Measurements from ENCODE around the gene TRIM16.
"Not testable (repeated sequence)": the region's sequence is repeated elsewhere in the genome, so short reads cannot be mapped to it uniquely, and the experiment has no call there.

Gene TRIM16

GRCh38 chr17:15683824-15684478, at the start of gene TRIM16:
Gene TRIM16, minus strand, starts transcription at chr17:15684311. Its CDS starts 32,702 bp downstream, at chr17:15651609.
- Mint-ChIP-seq H3K9me3 (peaks cover 13% of the 10 kb centered on the region), H3K36me3 (ENCODE audit: low read depth) (peaks cover 20% of the 10 kb centered on the region), H3K4me1 (peaks cover 40% of the 10 kb centered on the region), H3K27me3 (ENCODE audit: low read depth, poor library complexity) (peaks cover 11% of the 10 kb centered on the region), H3K4me3 (peak within 1 kb of the TSS; percentile 93), H3K27ac (peak within 1 kb of the TSS; percentile 66)
- DNase-seq: peak; percentile 77

- H3K4me3 Mint-ChIP-seq; H3K36me3 Mint-ChIP-seq (ENCODE audit: low read depth); H3K27ac Mint-ChIP-seq; DNase-seq; H3K4me1 Mint-ChIP-seq; H3K27me3 Mint-ChIP-seq (ENCODE audit: low read depth, poor library complexity); H3K9me3 Mint-ChIP-seq: not testable (repeated sequence)
Measured at GRCh38 chr17:15733174-15733789, 49.2 kb upstream of the TRIM16 start.

DNA sequence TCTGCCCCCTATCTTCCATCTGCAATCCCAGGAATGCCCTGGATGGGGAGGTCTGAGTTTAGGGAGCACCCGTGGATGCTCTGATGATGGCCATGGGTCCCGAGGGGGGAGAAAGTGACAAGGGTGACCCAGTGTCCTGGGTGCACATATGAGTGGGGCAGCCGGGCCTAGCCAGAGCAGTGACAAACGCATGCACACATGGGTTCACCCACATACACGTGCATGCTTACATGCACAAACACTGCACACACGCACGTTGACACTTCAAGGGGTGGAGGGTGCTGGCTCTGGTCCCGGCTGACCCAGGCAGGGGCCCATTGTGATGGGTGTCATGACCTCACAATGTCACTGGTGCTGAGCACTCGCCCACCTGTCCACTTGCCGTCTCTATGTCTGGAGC, 47.8 kb upstream of the TRIM16 start, which contains the start of gene TBC1D26:
Gene TBC1D26, plus strand, starts transcription at position 384 of the 400 bp plus-strand sequence. CDS start 3,066 bp downstream, outside the sequence.
- not testable (repeated sequence) for H3K4me3 Mint-ChIP-seq; H3K36me3 Mint-ChIP-seq (ENCODE audit: low read depth); H3K27me3 Mint-ChIP-seq (ENCODE audit: low read depth, poor library complexity); DNase-seq; H3K4me1 Mint-ChIP-seq; H3K9me3 Mint-ChIP-seq; H3K27ac Mint-ChIP-seq

DNA sequence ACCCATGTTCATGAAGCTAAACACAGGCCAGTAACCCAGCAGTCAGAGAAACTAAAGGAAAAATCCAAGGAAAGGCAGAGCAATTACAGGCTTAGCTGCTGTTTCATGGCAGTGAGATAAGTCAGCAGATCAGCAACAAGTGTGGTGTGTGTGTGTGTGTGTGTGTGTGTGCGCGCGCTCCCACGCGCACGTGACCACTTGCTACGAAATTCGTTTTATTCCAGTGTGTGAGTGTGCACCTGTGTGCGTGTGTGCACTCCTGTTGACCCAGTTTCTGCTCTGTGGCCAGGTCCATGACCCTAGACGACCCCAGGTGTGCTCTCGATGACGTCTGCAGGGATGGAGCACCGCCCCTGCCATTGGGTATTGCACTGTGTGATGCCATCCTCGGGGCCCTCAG, 46.4 kb upstream of the TRIM16 start:
- H3K4me3 Mint-ChIP-seq; DNase-seq; H3K27me3 Mint-ChIP-seq (ENCODE audit: low read depth, poor library complexity); H3K27ac Mint-ChIP-seq; H3K4me1 Mint-ChIP-seq: not testable (repeated sequence)
- H3K9me3 Mint-ChIP-seq: peaks cover 15% of the 10 kb centered on the region
- peaks cover 10% of the 10 kb centered on the region for H3K36me3 Mint-ChIP-seq (ENCODE audit: low read depth)

DNA sequence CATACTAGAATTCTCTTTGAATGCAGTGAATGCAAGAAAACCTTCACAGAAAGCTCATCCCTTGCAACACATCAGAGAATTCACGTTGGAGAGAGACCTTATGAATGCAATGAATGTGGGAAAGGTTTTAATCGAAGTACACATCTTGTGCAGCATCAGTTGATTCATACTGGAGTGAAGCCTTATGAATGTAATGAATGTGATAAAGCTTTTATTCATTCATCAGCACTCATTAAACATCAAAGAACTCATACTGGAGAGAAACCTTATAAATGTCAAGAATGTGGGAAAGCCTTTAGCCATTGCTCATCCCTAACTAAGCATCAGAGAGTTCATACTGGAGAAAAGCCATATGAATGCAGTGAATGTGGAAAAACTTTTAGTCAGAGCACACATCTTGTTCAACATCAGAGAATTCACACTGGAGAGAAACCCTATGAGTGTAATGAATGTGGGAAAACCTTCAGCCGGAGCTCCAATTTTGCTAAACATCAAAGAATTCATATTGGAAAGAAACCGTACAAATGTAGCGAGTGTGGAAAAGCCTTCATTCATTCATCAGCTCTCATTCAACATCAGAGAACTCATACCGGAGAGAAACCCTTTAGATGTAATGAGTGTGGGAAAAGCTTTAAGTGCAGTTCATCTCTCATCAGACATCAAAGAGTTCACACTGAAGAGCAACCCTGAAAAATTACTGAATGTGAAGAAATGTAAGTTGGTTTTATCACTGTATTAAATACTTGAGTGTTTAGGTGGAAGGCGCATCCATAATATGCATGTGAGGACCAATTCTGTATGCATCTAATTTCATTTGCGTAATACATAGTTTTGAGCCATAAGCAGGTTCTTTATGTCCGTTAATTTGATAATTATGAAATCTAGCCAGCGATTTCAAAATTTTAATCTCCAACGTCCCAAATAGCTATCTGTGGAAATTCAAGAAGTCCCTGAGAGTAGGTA, 32.8 kb upstream of the TRIM16 start:
- H3K27me3 Mint-ChIP-seq (ENCODE audit: low read depth, poor library complexity); H3K4me1 Mint-ChIP-seq; DNase-seq; H3K4me3 Mint-ChIP-seq; H3K27ac Mint-ChIP-seq: not testable (repeated sequence)
- H3K36me3 Mint-ChIP-seq (ENCODE audit: low read depth): peaks cover 93% of the 10 kb centered on the region
- H3K9me3 Mint-ChIP-seq: peaks cover 93% of the 10 kb centered on the region

GRCh38 chr17:15708879-15709278, 24.8 kb upstream of the TRIM16 start:
- not testable (repeated sequence) for H3K4me3 Mint-ChIP-seq
- H3K36me3 Mint-ChIP-seq (ENCODE audit: low read depth): peaks cover 99% of the 10 kb centered on the region

DNA sequence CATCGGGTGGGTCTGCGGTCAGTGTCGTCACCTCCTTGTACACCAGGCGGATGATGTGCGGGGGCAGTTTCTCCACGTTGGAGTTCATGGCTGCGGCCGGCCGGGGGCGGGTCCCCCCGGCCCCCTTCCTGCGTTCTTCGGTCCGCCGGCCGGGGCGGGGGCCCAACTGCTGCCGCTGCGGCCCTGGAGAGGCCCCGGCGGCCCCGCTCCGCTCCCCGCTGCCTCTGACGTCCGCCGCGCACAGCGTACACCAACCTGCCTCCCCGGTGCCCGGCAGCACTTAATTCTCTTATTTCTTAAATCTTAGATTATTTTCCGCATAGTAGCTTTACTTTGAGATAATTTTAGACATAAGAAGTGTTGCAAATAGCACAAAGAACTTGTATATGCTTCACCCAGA, 20.7 kb upstream of the TRIM16 start:
- Mint-ChIP-seq H3K9me3 (peaks cover 90% of the 10 kb centered on the region), H3K36me3 (ENCODE audit: low read depth) (peaks cover 92% of the 10 kb centered on the region)
- H3K4me3 Mint-ChIP-seq; H3K27ac Mint-ChIP-seq; H3K27me3 Mint-ChIP-seq (ENCODE audit: low read depth, poor library complexity); H3K4me1 Mint-ChIP-seq; DNase-seq: not testable (repeated sequence)

More at GRCh38 chr17:15708879-15709278, 24.8 kb upstream of the TRIM16 start:
- not testable (repeated sequence) for H3K4me1 Mint-ChIP-seq; H3K27ac Mint-ChIP-seq; DNase-seq; H3K27me3 Mint-ChIP-seq (ENCODE audit: low read depth, poor library complexity)
- peaks cover 95% of the 10 kb centered on the region for H3K9me3 Mint-ChIP-seq

DNA sequence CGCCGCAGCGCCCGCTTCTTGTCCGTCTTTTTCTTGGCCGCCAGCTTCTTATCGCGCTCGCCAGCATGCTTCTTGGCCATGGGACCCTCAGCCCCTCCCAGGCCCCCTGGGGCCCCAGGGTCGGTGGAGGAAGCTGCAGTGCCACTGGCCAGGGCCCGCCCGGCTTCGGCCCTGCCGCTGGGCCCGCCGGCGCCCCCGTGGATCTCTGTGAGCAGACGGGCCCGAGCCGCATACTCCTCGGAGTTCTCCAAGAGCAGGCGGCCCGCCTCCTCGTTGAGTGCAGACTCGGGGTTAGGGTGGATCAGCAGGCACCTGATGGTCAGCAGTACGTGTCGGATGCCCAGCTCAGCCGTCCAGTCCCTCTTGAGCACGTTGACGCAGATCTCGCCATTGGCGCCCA, 20.1 kb upstream of the TRIM16 start:
- peaks cover 86% of the 10 kb centered on the region for H3K36me3 Mint-ChIP-seq (ENCODE audit: low read depth)
- peaks cover 89% of the 10 kb centered on the region for H3K9me3 Mint-ChIP-seq
- H3K27ac Mint-ChIP-seq; H3K4me1 Mint-ChIP-seq; DNase-seq; H3K4me3 Mint-ChIP-seq; H3K27me3 Mint-ChIP-seq (ENCODE audit: low read depth, poor library complexity): not testable (repeated sequence)

GRCh38 chr17:15699937-15700336, 15.8 kb upstream of the TRIM16 start:
- Mint-ChIP-seq H3K36me3 (ENCODE audit: low read depth) (peaks cover 47% of the 10 kb centered on the region), H3K4me1 (peaks cover 13% of the 10 kb centered on the region), H3K4me3 (peak overlapping the region; percentile 90), H3K9me3 (peaks cover 51% of the 10 kb centered on the region)
- not testable (repeated sequence) for H3K27me3 Mint-ChIP-seq (ENCODE audit: low read depth, poor library complexity); DNase-seq; H3K27ac Mint-ChIP-seq

- H3K4me3 Mint-ChIP-seq: peak within 1 kb of the TSS; percentile 90
Measured at GRCh38 chr17:15699413-15699924, 15.4 kb upstream of the TRIM16 start, which contains the start of gene ZNF286A. Gene ZNF286A, plus strand, starts transcription at chr17:15699752. Its CDS starts 578 bp downstream, at chr17:15700330.

GRCh38 chr17:15698967-15699366, 14.9 kb upstream of the TRIM16 start:
- H3K4me1 Mint-ChIP-seq: peaks cover 13% of the 10 kb centered on the region
- not testable (repeated sequence) for H3K27me3 Mint-ChIP-seq (ENCODE audit: low read depth, poor library complexity)

More at GRCh38 chr17:15699413-15699924, 15.4 kb upstream of the TRIM16 start, which contains the start of gene ZNF286A:
- peak; percentile 98 for DNase-seq
- H3K27me3 Mint-ChIP-seq (ENCODE audit: low read depth, poor library complexity): not testable (repeated sequence)
- peak within 1 kb of the TSS; percentile 68 for H3K27ac Mint-ChIP-seq
- H3K36me3 Mint-ChIP-seq (ENCODE audit: low read depth): peaks cover 42% of the 10 kb centered on the region
- peaks cover 46% of the 10 kb centered on the region for H3K9me3 Mint-ChIP-seq
- peaks cover 13% of the 10 kb centered on the region for H3K4me1 Mint-ChIP-seq

DNA sequence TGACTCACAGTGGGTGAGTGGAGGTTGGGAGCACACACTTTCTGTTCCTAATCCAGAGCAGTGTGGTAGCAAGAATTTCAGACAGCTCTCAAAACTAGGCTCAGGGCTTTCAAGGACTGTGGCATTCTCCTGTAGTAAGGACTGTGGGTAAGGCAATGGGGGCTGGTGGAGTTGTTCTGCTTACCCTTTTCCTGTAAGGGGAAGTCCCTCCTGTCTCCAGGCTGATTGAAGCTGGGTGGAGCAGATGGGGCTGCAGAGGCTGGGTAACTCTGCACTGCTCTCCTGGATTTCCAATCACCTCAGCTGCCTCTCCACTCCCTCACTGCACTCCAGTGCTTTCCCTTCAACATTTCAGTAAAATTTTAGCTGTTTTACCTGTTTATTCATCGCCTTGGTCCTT, 3.4 kb upstream of the TRIM16 start:
- DNase-seq; H3K36me3 Mint-ChIP-seq (ENCODE audit: low read depth); H3K27me3 Mint-ChIP-seq (ENCODE audit: low read depth, poor library complexity); H3K4me3 Mint-ChIP-seq; H3K27ac Mint-ChIP-seq: not testable (repeated sequence)
- Mint-ChIP-seq H3K9me3 (peaks cover 13% of the 10 kb centered on the region), H3K4me1 (peaks cover 24% of the 10 kb centered on the region)

More at GRCh38 chr17:15698967-15699366, 14.9 kb upstream of the TRIM16 start:
- DNase-seq, H3K27ac Mint-ChIP-seq: not testable (repeated sequence)
- Mint-ChIP-seq H3K36me3 (ENCODE audit: low read depth) (peaks cover 39% of the 10 kb centered on the region), H3K4me3 (peak overlapping the region; percentile 90), H3K9me3 (peaks cover 49% of the 10 kb centered on the region)

- Mint-ChIP-seq H3K27me3 (ENCODE audit: low read depth, poor library complexity) (peaks cover 11% of the 10 kb centered on the region), H3K4me3 (peak overlapping the region; percentile 93), H3K36me3 (ENCODE audit: low read depth) (peaks cover 26% of the 10 kb centered on the region), H3K4me1 (peaks cover 40% of the 10 kb centered on the region), H3K9me3 (peaks cover 13% of the 10 kb centered on the region)
- H3K27ac Mint-ChIP-seq, DNase-seq: not testable (repeated sequence)
Measured at GRCh38 chr17:15683135-15683534, 976 bp downstream of the TRIM16 start.

Data from nephron progenitor cell (in vitro differentiated cells).